ENCODE data around the gene NIM1K. TPM values are rescaled to one million over a fixed set of nuclear protein-coding genes. Genes with fewer than 3 reads are reported as not detected.

The NIM1K gene
- total and polyA plus RNA-seq, 2 of the 4 experiments (the other 2 are of a cell fraction), result 0.54 to 0.68 TPM

GRCh38 chr5:43243270-43243669, 51.2 kb downstream of the NIM1K start:
- no TSS peak for BruUV-seq (replicated peaks)
- POLR2A ChIA-PET (ENCODE audit: unreplicated experiment), result no interaction called here
- CTCF ChIA-PET, result interaction anchor here (0.6 kb wide), 2 partner anchors 19 to 234 kb away, joined by 4 to 6 read pairs; no protein-coding TSS in a partner anchor

More at GRCh38 chr5:43243270-43243669, 51.2 kb downstream of the NIM1K start:
- intact Hi-C loops (cut with micrococcal nuclease) (no loop called here), dilution Hi-C loops (cut with HindIII; ENCODE audit: low sequenced_read_pairs, unreplicated experiment) (no loop called here), in situ Hi-C loops (cut with MboI; ENCODE audit: low sequenced_read_pairs) (no loop called here)
- H2BK20ac ChIP-seq (ENCODE audit: low read depth, low read length), result no peak overlapping the region
- H3K56ac ChIP-seq (ENCODE audit: extremely low read depth, insufficient read depth, low read length), result no peak overlapping the region
- H3K9me3 ChIP-seq (ENCODE audit: control insufficient read depth, insufficient read depth, low read length), result no peaks in the 10 kb centered on the region
- H3K36me3 ChIP-seq (ENCODE audit: control insufficient read depth, insufficient read depth, low read length), result no peaks in the 10 kb centered on the region
- no peaks in the 10 kb centered on the region for H4K20me1 ChIP-seq (ENCODE audit: insufficient read depth, low read length)
- H2BK120ac ChIP-seq (ENCODE audit: low read depth, low read length), result no peak overlapping the region
- no peaks in the 10 kb centered on the region for H3K9me1 ChIP-seq (ENCODE audit: insufficient read depth, low read length)
- H3K4me2 ChIP-seq (ENCODE audit: low read depth, low read length), result no peak overlapping the region
- TF ChIP-seq MAFK (IDR thresholded peaks at IDR 0.05; ENCODE audit: low read depth, low read length), result no peak
- TF ChIP-seq RAD21 (IDR thresholded peaks at IDR 0.05; ENCODE audit: low read length), result no peak
- TF ChIP-seq MXI1 (IDR thresholded peaks at IDR 0.05; ENCODE audit: borderline replicate concordance, low read depth, low read length), result no peak
- no peak for TF ChIP-seq ELK1 (IDR thresholded peaks at IDR 0.05; ENCODE audit: borderline replicate concordance, low read depth, low read length)
- TF ChIP-seq CEBPB (IDR thresholded peaks at IDR 0.05; ENCODE audit: low read depth, low read length), result no peak
- TF ChIP-seq MAZ (IDR thresholded peaks at IDR 0.05; ENCODE audit: borderline replicate concordance, low read depth, low read length), result no peak
- no peak for TF ChIP-seq RCOR1 (IDR thresholded peaks at IDR 0.05; ENCODE audit: insufficient replicate concordance, low read length)
- no peak for TF ChIP-seq CTCF (conservative IDR thresholded peaks at IDR 0.05; ENCODE audit: low read depth, low read length)
- TF ChIP-seq RFX5 (IDR thresholded peaks at IDR 0.05; ENCODE audit: low read depth, low read length), result no peak
- no peak for TF ChIP-seq BHLHE40 (IDR thresholded peaks at IDR 0.05; ENCODE audit: low read depth, low read length)
- TF ChIP-seq POLR2A (IDR thresholded peaks at IDR 0.05; ENCODE audit: low read depth, low read length), result no peak
- TF ChIP-seq SMC3 (IDR thresholded peaks at IDR 0.05; ENCODE audit: low read depth, low read length), result no peak
- TF ChIP-seq NFE2L2 (IDR thresholded peaks at IDR 0.05; ENCODE audit: low read depth, low read length), result no peak
- no peak overlapping the region for H3K23ac ChIP-seq (ENCODE audit: low read depth, low read length)
- H4K5ac ChIP-seq (ENCODE audit: low read depth, low read length), result no peak overlapping the region
- no peak overlapping the region for H3K27ac ChIP-seq (ENCODE audit: insufficient read depth, low read length)
- no peaks in the 10 kb centered on the region for H3K4me1 ChIP-seq (ENCODE audit: control insufficient read depth, insufficient read depth, low read length)
- H2AK9ac ChIP-seq (replicated peaks; ENCODE audit: low read depth, low read length, poor library complexity), result no peak overlapping the region
- H3K4ac ChIP-seq (ENCODE audit: low read depth, low read length), result no peak overlapping the region
- H3K18ac ChIP-seq (ENCODE audit: low read depth, low read length), result no peak overlapping the region
- H3K9ac ChIP-seq (ENCODE audit: low read depth, low read length), result no peak overlapping the region
- ATAC-seq (ENCODE audit: low read depth), result no peak
- no peak overlapping the region for H3K14ac ChIP-seq (replicated peaks; ENCODE audit: low read depth, low read length)
- H4K8ac ChIP-seq (ENCODE audit: low read depth in 2 of 2, low read length in 2 of 2), result no peak overlapping the region
- H2BK5ac ChIP-seq (ENCODE audit: low read depth, low read length, poor library complexity, severe bottlenecking), result no peak overlapping the region
- peaks cover 5% of the 10 kb centered on the region; the same call in 1 of the 2 replicates for H3K27me3 ChIP-seq (ENCODE audit: control insufficient read depth, insufficient read depth, low read length)
- no peak overlapping the region for H3K4me3 ChIP-seq (ENCODE audit: insufficient read depth, low read depth, low read length)
- no peak overlapping the region for H2AFZ ChIP-seq (replicated peaks; ENCODE audit: low read length, poor library complexity)
- no peak overlapping the region for H2AK5ac ChIP-seq (ENCODE audit: low read depth, low read length)
- no peak for DNase-seq
- no peak overlapping the region for H2BK15ac ChIP-seq (ENCODE audit: low read depth, low read length)
- H3K79me1 ChIP-seq (ENCODE audit: low read depth in 1 of 2, low read length in 2 of 2), result no peaks in the 10 kb centered on the region
- no peak overlapping the region for H4K91ac ChIP-seq (ENCODE audit: insufficient read depth, low read depth, low read length)

Measured in IMR-90 (cell line).